Measurements from ENCODE around the gene C1QTNF12.

GRCh38 chr1:1272341-1273208 lies 26.1 kb upstream of the C1QTNF12 start:
- TF ChIP-seq EZH2phosphoT487 (IDR thresholded peaks at IDR 0.05; ENCODE audit: low read depth, severe bottlenecking, unreplicated experiment): no peak
- TF ChIP-seq CTCF (IDR thresholded peaks at IDR 0.05; ENCODE audit: poor library complexity): no peak
- TF ChIP-seq EZH2 (IDR thresholded peaks at IDR 0.05; ENCODE audit: borderline replicate concordance): no peak
